HL-60 (cell line): ENCODE results near the gene NAA80.

ENCODE experiments used
- DNase-seq, 2 experiments: peaks; one replicate each; pipeline ENCODE4 v3.0.0-alpha.2; 2010 to 2020; ENCODE audit warnings: low read depth in 1 of 2, low spot score in 1 of 2
- H3K27ac ChIP-seq: fragments of 250-450 bp; sonication (Bioruptor Pico); replicated peaks from 2 replicates; pipeline ENCODE4 v1.5.1; 2020; ENCODE audit warnings: mild to moderate bottlenecking, moderate library complexity
- H3K27me3 ChIP-seq: fragments of 250-450 bp; sonication (Bioruptor Pico); 2 replicates; pipeline ENCODE4 v1.5.1; 2021; ENCODE audit warnings: mild to moderate bottlenecking, moderate library complexity; ENCODE audit not compliant: insufficient read depth, poor library complexity, severe bottlenecking
- H3K4me3 ChIP-seq: replicated peaks from 2 replicates; pipeline ENCODE4 v1.5.1; 2011; ENCODE audit warnings: mild to moderate bottlenecking, control low read depth, low read length; ENCODE audit not compliant: insufficient read depth
- GABPA ChIP-seq: IDR thresholded peaks from 2 replicates; pipeline ENCODE4 v1.6.1; 2012; ENCODE audit warnings: low read depth
- POLR2AphosphoS5 ChIP-seq: IDR thresholded peaks from 2 replicates; pipeline ENCODE4 v1.6.1; 2012; ENCODE audit warnings: low read depth
- SPI1 ChIP-seq: IDR thresholded peaks from 2 replicates; pipeline ENCODE4 v1.6.1; 2012; ENCODE audit warnings: low read depth, mild to moderate bottlenecking, borderline replicate concordance
- TF ChIP-seq, protein P1 (sequence below): IDR thresholded peaks from one replicate; pipeline ENCODE4 v1.5.1; 2011; ENCODE audit warnings: low read length, control low read depth, inconsistent platforms; ENCODE audit not compliant: insufficient read depth
- TF ChIP-seq, protein P2 (sequence below): IDR thresholded peaks from 2 replicates; pipeline ENCODE4 v1.6.1; 2012; ENCODE audit warnings: low read depth; ENCODE audit not compliant: insufficient replicate concordance

Gene NAA80

DNA sequence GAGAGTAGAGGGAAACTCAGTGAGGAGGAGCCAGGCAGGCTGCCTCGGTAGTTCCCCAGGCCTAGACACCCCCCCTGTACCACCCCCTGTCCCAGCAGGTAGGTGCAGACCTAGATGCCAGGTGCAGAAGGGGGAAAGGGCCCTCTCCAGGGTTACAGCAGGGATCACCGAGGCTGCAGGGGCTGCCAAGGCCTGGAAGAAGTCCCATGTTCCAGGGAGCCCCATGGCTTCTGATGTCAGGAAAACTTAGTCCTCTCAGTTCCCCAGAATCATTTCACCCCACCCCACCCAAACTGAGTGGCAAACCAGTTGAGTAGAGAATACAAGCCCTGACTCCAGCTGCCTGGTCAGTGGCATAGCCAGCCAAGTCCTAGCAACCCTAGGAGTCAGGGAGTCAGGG lies 37.7 kb downstream of the NAA80 start:
- no peak for DNase-seq
- H3K27me3 ChIP-seq: peaks cover 2% of the 10 kb centered on the region
- no peak overlapping the region for H3K4me3 ChIP-seq
- no peak overlapping the region for H3K27ac ChIP-seq
- TF ChIP-seq, protein P1, sequence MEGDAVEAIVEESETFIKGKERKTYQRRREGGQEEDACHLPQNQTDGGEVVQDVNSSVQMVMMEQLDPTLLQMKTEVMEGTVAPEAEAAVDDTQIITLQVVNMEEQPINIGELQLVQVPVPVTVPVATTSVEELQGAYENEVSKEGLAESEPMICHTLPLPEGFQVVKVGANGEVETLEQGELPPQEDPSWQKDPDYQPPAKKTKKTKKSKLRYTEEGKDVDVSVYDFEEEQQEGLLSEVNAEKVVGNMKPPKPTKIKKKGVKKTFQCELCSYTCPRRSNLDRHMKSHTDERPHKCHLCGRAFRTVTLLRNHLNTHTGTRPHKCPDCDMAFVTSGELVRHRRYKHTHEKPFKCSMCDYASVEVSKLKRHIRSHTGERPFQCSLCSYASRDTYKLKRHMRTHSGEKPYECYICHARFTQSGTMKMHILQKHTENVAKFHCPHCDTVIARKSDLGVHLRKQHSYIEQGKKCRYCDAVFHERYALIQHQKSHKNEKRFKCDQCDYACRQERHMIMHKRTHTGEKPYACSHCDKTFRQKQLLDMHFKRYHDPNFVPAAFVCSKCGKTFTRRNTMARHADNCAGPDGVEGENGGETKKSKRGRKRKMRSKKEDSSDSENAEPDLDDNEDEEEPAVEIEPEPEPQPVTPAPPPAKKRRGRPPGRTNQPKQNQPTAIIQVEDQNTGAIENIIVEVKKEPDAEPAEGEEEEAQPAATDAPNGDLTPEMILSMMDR: no peak
- TF ChIP-seq POLR2AphosphoS5 (no peak), GABPA (no peak), SPI1 (no peak)
- TF ChIP-seq, protein P2, sequence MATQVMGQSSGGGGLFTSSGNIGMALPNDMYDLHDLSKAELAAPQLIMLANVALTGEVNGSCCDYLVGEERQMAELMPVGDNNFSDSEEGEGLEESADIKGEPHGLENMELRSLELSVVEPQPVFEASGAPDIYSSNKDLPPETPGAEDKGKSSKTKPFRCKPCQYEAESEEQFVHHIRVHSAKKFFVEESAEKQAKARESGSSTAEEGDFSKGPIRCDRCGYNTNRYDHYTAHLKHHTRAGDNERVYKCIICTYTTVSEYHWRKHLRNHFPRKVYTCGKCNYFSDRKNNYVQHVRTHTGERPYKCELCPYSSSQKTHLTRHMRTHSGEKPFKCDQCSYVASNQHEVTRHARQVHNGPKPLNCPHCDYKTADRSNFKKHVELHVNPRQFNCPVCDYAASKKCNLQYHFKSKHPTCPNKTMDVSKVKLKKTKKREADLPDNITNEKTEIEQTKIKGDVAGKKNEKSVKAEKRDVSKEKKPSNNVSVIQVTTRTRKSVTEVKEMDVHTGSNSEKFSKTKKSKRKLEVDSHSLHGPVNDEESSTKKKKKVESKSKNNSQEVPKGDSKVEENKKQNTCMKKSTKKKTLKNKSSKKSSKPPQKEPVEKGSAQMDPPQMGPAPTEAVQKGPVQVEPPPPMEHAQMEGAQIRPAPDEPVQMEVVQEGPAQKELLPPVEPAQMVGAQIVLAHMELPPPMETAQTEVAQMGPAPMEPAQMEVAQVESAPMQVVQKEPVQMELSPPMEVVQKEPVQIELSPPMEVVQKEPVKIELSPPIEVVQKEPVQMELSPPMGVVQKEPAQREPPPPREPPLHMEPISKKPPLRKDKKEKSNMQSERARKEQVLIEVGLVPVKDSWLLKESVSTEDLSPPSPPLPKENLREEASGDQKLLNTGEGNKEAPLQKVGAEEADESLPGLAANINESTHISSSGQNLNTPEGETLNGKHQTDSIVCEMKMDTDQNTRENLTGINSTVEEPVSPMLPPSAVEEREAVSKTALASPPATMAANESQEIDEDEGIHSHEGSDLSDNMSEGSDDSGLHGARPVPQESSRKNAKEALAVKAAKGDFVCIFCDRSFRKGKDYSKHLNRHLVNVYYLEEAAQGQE: no peak

DNA sequence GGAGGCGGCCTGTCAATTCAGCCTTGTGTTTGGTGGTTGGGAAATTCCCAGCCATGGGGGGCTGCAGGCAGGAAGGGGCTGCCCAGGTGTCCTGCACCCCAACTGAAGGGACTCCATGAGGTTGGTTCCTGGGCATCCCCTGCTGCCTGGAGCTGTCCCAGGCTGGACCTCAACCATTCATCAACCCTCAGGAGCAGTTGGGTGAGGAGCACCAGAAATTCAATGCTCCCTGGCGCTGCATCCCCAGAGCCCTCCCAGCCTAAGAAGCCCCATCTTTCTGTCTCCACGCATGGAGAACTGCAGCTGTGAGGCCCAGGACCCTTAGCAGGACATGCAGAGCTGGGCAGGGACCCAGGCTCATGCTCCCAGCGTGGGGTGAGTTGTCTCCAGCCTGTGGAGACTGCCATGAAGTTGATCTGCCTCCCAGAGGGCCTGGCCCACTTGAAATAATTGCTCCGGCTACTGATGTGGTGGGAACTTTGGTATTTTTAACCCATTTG lies 38.2 kb downstream of the NAA80 start:
- no peak for DNase-seq
- no peaks in the 10 kb centered on the region for H3K27me3 ChIP-seq
- no peak for TF ChIP-seq GABPA
- TF ChIP-seq, protein P1: no peak
- TF ChIP-seq POLR2AphosphoS5: no peak
- TF ChIP-seq, protein P2: no peak
- no peak for TF ChIP-seq SPI1
- H3K4me3 ChIP-seq: no peak overlapping the region
- no peak overlapping the region for H3K27ac ChIP-seq

DNA sequence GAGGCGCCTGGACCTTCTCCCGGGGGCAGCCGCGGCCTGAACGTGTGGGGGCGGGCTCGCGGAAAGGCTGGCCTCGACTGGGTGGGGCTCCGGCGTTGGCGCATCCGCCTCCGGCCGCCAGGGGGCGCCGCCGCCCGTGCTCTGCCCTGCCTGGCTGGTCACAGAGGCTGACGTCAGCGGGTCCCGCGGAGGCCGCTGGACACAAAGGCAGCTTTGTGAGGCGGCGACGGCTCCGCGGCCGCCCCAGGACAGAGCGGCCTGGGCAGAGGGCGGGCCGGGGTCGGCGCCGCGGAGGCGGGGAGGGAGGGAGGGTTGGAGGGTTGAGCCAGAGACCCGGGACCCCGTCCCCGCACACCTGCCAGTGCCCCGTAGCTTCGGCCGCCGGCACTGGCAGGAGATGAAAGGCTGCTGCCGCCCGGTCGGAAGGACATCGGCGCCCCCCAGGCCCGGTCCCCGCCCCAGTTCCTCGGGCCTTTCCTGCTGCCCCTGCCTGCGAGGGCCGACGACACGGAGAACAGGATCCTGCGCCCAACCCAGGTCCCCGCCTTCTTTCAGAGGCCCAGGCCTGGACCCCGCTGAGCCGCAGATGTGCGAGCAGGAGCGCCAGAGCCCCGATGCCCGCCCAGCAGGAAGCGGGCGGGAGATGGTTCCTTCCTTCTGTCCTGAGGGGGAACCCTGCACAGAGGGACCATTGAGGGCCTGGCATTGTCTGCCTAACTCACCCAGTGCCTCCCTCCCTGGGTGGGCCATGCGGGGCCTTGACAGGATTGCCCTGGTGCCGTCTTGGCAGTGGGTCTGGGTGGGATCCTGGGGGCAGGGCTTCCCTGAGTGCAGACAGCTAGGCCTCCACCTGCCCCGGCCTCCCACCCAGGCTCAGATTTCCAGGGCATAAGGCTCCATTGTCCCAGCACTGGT lies 38.9 kb downstream of the NAA80 start:
- peak overlapping the region; percentile 43 for H3K4me3 ChIP-seq
- peak; percentile 76 to 80 for DNase-seq
- TF ChIP-seq POLR2AphosphoS5 (peak; percentile 79), GABPA (no peak), SPI1 (no peak)
- TF ChIP-seq, protein P2: no peak
- TF ChIP-seq, protein P1: peak; percentile 79
- no peaks in the 10 kb centered on the region for H3K27me3 ChIP-seq
- no peak overlapping the region for H3K27ac ChIP-seq
